ENCODE data around the gene PRADC1. TPM values are rescaled to one million over a fixed set of nuclear protein-coding genes. Genes with fewer than 3 reads are reported as not detected.

Gene PRADC1
- total RNA-seq, 1 donor from 2014 or later, result 19.1 TPM

DNA sequence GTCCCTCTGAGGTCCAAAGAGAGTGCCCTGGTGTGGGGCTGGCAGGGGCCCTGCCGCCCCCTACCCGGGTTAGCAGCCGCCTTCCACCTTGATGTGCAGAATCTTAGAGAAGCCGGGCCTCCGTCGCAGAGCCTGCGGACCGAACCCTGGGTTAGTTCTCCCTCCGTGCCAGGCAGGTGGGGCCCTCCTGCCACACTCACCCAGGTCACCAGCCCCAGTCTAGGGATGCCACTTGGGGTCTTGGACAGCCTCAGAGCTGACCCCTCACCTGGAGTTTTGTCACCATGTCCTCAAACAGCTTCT lies 25.8 kb upstream of the PRADC1 start:
- DNase-seq (ENCODE audit: low spot score), result no peak

DNA sequence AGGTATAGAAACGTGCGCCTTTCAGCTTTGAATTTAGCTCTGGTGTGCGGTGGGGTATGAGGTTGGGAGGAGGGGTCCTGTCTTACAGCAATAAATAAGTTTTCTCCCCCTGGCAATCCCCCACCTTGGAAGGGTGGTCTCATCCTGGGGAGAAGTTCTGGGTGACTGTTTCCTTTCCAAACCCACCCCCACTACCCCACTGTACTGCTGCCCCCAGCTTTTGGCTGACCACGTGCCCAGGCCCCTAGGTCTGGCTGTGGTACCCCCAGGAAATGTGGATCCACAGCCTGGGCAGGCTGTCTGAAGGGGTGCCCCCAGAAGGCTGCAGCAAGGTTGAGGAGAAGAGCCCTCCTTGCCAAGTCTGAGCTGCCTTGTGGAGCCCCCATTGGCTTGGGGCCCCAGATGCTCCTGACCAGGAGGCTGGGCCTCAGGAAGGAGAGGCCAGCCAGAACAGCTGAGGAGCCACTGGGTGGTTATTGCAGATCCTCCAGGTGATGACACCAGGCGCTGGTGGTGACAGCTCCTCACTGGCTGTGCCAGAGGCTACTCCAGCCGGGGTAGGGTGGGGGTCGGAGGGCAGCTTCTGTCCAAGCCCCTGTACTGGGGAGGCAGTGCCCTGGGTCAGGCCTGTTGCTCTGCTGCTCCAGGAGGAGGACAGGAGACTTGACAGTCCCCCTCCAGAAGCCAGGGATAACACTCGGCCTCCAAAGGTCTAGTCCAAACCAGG lies 25.3 kb upstream of the PRADC1 start:
- no peak for DNase-seq (ENCODE audit: low spot score)

- no peak for DNase-seq (ENCODE audit: low spot score)
Observed at GRCh38 chr2:73257425-73258125, 24.5 kb upstream of the PRADC1 start.

GRCh38 chr2:73257021-73257420 lies 24.0 kb upstream of the PRADC1 start:
- DNase-seq (ENCODE audit: low spot score), result no peak

DNA sequence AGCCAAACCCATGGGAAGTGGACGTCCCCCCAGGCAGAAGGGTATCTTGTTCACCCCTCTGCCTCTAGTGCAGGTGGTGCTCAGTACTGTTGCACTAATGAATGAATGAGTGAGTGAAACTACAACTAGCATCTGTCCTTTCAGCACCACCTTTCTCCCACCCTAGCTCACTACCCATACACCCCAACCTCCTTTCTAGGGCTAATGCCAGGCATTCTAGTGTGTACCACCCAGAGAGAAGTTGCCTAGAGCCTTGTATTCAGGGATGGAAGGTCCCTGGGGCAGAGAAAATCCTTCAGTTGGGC lies 23.5 kb upstream of the PRADC1 start:
- no peak for DNase-seq (ENCODE audit: low spot score)

DNA sequence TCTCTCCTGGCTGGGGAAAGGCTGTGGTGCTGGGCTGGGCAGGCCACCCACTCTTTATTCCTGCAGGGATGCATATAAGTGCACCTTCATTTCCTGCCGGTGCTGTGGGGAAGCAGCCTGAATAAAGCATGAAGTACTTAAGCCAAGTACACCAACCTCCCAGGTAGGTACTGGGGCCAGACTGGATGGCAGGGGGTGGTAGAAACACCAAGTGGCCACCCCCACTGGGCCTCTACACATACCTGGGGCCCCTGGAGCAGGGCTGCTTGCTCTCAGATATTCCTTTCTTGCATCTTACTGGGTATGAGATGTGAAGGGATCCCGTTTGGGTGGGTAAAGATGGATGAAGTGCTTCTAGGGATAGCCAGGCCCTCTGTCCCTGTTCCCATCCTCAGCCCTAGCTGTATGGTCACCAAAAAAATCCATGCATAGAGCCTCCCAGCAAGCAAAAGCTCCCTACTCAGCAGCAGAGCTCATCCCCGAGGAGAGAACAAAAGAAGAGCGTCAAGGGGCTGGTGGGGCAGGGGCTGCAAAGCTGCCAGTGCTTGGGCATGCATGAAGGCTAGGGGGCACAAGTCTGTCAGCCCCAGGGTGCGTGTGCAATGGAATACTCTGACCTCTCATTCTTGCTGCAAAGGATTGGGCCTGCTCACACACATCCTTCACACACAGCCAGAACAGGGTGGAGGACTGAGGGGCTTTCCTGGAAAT lies 23.0 kb upstream of the PRADC1 start:
- DNase-seq (ENCODE audit: low spot score), result no peak

- DNase-seq (ENCODE audit: low spot score), result no peak
Observed at GRCh38 chr2:73255007-73255644, 22.1 kb upstream of the PRADC1 start.

GRCh38 chr2:73254343-73255006 lies 21.4 kb upstream of the PRADC1 start:
- DNase-seq (ENCODE audit: low spot score), result no peak

DNA sequence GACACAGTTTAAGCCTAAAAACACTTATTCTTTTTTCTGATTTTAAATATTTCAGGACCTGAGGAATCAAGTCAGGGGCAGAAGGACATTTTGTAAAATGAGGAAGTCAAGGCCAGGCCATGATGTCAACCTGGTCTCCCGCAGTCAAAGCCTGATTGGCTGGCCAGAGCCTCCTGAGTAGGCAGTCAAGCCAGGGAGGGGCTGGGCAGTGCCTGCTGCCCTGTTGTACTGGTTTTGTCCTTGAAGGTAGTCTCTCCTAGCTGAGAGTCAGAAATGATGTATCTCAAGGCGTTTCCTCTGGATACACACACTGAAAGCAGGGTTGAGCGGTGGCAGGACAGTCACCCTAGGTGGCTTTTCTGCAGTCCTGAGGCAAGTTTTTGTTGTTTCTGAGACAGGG lies 20.9 kb upstream of the PRADC1 start:
- no peak for DNase-seq (ENCODE audit: low spot score)

- DNase-seq (ENCODE audit: low spot score), result no peak
Observed at GRCh38 chr2:73253400-73253799, 20.4 kb upstream of the PRADC1 start.

GRCh38 chr2:73252238-73253027 lies 19.4 kb upstream of the PRADC1 start:
- no peak for DNase-seq (ENCODE audit: low spot score)

- DNase-seq (ENCODE audit: low spot score), result no peak
Observed at GRCh38 chr2:73250872-73251846, 18.1 kb upstream of the PRADC1 start.

DNA sequence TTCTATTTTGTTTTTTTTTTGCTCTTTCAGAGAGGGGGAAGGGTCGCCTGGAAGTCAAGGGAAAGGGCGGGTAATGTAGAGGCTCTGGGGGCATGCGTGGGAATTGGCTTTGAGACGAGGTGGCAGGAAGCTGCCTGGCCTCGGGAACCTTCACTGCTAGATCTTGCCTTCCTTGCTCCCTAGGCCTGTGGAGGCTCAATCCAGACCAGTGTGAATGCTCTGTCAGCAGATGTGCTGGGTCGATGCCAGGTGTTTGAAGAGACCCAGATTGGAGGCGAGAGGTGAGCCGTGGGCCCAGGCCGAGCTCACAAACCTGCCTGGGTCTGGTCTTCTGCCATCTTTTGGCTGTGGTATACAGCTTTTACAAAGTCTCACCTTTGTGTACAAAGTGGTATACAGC lies 16.6 kb upstream of the PRADC1 start:
- no peak for DNase-seq (ENCODE audit: low spot score)

- no peak for DNase-seq (ENCODE audit: low spot score)
Observed at GRCh38 chr2:73246850-73247249, 13.8 kb upstream of the PRADC1 start.

DNA sequence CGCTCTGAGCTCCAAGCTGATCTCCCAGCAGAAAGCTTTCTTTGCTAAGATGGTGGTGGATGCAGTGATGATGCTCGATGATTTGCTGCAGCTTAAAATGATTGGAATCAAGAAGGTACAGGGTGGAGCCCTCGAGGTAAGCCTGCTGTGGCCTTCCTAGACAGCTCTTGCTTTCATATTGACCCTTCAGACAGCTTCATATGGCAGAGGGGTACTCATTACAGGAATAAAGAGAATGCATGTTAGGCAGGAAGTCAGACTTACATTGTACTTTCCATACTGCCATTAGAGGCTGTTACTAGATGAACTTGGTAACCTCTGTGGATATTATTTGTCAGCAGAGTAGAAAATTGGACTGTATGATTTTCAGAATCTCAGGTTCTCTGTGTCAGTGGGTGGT lies 11.5 kb upstream of the PRADC1 start:
- no peak for DNase-seq (ENCODE audit: low spot score)

DNA sequence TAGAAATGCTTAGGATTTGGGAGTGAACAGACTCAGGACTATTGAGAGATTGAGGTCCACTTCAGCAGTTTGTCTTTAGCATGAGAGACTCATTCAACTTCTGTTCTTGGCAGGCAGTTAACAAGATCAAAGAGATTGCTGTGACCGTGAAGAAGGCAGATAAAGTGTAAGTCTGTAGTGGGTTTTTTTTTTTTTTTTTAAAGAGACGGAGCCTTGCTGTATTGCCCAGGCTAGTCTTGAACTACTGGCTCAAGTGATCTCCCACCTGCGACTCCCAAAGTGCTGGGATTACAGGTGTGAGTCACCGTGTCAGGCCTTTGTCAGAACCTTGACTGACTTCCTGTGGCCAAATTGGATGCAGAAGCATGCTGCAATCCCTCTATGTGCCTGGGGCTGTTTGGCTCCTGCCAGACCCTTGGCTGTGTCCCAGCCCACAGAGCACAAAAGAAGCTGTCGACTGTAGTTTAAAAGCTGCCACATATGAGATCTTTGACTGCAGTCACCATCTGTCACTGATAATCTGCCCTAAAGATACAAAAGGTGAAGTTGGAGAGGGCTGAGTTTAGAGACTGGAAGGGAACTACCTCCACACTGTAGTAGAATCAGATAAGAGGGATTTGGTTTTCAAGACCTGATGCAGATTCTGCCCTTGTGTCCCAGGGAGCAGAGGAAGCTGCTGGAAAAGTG lies 11.0 kb upstream of the PRADC1 start:
- no peak for DNase-seq (ENCODE audit: low spot score)

DNA sequence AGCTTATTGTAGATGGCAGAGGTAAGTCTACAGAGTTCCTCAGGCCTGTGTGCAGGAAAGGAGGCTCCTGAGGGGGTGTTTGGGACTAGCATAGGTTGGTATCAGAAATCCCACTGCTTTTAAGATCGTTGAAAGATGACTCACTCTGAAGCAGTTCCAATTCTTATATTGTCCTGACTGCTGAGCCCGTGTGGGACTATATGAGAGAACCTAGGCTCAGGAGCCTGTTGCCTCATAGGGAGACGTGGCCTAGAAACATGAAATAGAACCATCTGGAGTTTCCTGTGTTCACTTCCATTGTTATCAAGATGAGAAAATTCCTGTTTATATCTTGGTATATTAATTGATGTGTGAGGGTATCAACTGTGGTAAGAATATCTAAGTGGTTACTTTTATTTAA lies 6.7 kb upstream of the PRADC1 start:
- no peak for DNase-seq (ENCODE audit: low spot score)

- no peak for DNase-seq (ENCODE audit: low spot score)
Observed at GRCh38 chr2:73238976-73239375, 5.9 kb upstream of the PRADC1 start.

DNA sequence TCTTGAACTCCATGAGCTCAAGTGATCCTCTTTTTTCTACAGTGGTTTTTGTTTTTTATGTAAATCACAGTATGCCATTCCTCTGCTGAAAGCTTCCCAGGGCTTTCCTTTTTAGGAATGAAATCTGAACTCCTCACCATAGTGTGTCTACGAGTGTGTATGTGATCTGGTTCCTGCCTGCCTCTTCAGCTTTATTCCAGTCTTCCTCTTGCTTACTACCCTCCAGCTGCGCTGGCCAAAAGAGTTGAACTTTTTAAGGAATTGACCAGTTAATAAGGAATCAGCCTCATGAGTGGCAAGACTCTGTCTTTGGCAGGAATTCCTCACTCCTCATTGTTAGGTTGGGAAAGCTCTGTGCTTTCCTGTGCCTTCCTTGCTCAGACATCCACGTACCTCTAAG lies 5.1 kb upstream of the PRADC1 start:
- no peak for DNase-seq (ENCODE audit: low spot score)

- DNase-seq (ENCODE audit: low spot score), result no peak
Observed at GRCh38 chr2:73237168-73237567, 4.1 kb upstream of the PRADC1 start.

Data from ureter (tissue), 1 donor.